ENCODE data around the gene SMIM10L2A.
"Not testable (repeated sequence)": the region's sequence is repeated elsewhere in the genome, so short reads cannot be mapped to it uniquely, and the experiment has no call there.

DNA sequence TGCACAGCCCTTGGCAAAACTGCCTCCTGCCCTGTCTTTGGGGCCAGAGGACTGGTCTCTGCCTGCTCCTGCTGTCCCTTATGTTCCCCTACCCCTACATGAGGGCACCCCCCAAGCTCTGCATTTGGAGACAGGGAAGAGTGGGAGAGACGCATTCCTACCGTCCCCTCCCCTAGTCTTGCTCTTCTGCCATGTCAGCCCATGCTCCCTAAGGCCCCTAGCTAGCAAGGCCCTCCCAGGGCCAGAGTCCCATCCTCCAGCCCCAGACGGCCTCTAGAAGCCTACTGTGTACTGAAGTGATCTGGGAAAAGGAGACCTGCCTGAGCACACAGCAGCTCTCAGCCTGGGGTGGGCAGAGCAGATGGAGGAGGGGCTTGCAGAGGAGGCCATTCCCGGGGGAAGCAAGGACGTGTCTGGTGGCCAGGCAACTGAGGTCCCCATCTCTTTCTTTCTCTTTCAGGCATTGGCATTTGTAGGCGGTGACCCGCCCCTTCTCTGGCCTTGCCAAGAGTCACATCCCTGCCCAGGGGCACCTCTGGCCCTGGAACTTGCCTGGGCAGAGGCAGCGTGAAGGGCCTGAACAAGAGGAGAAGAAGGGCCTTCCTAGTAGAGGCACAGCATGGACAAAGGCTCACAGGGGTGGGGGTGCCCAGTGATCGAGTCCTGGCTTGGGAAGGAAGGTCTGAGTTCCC, 1.6 kb downstream of the SMIM10L2A start:
- TF ChIP-seq POLR2A (IDR thresholded peaks at IDR 0.05) = not testable (repeated sequence)
- TF ChIP-seq, protein P1, sequence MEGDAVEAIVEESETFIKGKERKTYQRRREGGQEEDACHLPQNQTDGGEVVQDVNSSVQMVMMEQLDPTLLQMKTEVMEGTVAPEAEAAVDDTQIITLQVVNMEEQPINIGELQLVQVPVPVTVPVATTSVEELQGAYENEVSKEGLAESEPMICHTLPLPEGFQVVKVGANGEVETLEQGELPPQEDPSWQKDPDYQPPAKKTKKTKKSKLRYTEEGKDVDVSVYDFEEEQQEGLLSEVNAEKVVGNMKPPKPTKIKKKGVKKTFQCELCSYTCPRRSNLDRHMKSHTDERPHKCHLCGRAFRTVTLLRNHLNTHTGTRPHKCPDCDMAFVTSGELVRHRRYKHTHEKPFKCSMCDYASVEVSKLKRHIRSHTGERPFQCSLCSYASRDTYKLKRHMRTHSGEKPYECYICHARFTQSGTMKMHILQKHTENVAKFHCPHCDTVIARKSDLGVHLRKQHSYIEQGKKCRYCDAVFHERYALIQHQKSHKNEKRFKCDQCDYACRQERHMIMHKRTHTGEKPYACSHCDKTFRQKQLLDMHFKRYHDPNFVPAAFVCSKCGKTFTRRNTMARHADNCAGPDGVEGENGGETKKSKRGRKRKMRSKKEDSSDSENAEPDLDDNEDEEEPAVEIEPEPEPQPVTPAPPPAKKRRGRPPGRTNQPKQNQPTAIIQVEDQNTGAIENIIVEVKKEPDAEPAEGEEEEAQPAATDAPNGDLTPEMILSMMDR (IDR thresholded peaks at IDR 0.05) = not testable (repeated sequence)
